NCI-H2107 treated with DMSO at 0.1 percent for 48 hours (cell line): ENCODE measurements around the gene GSTA5.
"Not testable (repeated sequence)": the region's sequence is repeated elsewhere in the genome, so short reads cannot be mapped to it uniquely, and the experiment has no call there.

Experiments
- DNase-seq: peaks from one replicate; lab custom pipeline; 2025; ENCODE audit not compliant: unreplicated experiment; lab: John Stamatoyannopoulos, UW

GSTA5 gene

DNA sequence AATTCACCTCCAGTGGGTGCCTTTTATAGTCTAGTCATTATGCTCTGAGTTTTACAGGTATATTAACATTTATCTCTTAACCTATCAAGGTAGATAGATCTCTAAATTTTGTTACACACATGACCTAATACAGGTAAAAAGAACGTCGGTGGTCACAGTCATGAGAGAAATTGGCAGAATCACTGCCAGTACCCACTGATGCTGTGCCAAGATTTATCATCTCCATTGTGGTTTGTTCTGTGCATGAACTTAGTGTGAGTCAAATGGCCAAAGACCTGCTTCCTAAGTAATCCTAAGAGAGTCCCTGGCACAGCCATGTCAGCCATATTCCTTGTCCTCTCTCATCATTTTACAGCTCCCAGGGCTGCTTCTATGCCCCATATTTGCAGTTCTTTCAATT is 46.2 kb downstream of the GSTA5 start:
- DNase-seq, result not testable (repeated sequence)

DNA sequence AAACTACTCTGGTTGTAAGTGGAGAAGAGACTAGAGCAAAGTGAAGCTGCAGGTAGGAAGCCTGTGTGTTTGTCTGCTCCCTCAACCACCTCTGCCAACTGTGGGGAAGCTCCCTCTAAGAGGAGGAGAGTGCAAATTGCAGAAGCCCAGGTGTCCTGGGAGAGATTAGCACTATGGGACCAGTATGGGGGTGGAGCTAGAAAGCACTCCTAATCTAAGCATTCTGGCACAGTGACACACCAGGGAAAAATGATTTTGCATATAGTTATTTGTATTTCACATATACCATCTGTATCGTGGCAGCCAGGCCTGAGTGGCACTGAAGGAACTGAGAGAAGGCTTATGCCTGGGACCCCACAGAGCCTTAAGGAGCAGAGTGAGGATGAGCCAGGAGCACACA is 49.8 kb downstream of the GSTA5 start:
- DNase-seq, result no peak

DNA sequence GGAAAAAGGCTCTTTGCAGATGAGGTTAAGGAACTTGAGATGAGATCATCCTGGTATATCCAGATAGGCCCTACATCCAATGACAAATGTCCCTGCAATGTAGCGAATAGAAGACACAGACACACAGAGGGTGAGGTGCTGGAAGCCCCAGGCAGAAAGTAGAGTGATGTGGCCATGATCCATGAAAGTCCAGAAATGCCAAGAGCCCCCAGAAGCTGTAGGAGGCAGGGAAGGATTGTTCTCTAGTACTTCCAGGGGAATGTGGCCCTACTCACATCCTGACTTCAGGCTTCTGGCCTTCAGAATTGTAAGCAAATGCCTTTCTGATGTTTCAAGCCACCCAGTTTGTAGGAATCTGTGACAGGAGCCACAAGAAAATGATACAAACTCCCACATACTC is 51.0 kb downstream of the GSTA5 start:
- DNase-seq, result not testable (repeated sequence)

DNA sequence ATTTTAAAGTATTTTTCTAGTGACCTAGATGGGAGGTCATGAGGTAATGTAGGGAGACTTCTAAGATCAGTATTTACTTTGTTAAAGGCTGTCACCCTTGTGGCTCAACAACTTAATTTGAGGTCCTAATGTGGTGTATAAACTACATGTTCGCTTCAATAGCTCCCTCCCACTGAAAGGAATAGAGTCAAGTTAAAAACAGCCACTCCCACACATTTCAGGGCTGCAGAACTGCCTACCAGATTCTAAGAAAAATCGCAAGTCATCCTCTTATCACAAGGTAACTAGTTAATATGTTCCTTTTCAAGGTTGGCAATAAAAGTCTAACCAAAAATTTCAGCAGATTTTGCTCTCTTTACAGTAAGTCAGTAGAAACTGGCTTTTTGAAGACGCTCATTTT is 52.1 kb downstream of the GSTA5 start:
- no peak for DNase-seq

DNA sequence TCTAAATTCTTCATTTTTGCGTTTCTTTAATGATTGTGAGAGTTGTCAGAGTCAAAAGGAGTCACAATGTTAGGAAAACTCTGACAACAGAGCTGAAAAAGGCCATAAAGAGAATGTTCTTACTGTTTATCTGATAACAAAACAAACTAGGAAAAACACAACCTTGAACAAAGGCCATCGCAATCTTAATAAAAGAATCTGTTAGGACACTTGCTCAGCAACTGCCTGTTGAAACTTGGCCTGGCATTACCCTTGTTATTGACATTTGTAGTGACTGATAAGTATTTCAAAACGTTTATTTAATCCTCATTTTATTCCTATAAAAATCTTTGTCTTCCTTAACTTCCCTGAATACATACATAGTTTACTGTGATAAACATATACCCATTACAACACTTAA is 52.7 kb downstream of the GSTA5 start:
- DNase-seq, result no peak

DNA sequence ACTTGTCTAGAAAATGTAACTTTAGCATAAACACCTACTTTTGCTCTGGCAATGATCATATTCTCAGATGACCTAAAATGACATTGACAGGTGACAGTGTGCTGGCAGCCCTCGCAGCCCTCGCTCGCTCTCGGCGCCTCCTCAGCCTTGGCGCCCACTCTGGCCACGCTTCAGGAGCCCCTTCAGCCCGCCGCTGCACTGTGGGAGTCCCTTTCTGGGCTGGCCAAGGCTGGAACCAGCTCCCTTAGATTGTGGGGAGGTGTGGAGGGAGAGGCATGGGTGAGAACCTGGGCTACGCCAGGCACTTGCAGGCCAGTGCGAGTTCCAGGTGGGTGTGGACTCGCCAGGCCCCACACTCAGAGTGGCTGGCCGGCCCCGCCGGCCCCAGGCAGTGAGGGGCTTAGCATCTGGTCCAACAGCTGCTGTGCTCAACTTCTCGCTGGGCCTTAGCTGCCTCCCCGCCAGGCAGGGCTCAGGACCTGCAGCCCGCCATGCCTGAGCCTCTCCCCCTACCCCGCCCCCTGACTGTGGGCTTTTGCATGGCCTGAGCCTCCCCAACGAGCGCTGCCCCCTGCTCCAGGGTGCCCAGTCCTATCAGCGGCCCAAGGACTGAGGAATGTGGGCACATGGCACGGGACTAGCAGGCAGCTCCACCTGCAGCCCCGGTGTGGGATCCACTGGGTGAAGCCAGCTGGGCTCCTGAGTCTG is 54.2 kb downstream of the GSTA5 start:
- no peak for DNase-seq

DNA sequence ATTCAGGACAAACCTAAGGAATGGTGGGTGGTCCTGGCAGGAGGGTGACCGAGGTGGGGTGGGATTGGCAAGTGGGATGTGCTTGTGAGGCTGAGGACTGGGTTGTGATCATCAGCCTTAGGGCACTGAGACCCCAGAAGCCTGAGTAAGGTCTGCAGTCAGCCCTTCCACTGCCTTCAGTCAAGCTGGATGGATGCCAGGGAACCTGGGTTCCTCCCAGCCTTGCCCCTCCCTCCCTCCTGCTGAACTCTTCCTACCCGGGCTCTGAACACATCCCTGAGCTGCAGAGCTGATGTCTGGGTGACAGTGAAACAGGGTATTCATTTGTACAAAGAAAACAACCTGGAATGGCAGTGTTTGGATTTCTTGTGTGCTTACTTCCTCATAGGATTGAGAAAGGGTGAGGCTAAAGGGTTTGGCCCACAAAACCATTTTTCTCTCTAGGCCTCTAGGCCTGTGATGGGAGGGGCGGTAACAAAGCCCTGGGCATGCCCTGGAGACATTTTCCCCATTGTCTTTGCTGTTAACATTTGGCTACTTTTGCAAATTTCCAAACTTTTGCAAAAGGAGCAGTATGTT is 57.8 kb downstream of the GSTA5 start:
- DNase-seq, result not testable (repeated sequence)

DNA sequence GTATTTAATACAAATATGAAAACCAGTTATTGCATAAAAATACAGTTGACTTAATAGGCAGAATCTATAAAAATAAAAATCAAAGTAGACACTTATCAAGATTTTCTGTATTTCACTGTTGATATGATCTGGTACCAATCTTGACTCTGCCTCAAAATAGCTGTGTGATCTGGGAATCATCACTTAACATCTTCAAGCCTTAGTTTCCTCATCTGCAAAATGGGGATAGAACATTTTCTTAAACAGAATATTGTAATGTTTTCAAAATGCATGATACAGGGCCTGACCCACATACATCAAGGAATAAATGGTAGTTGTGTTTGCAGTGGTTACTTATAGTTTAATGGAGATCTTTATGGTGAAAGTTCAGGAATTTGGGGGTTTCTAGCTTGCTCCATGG is 58.4 kb downstream of the GSTA5 start:
- DNase-seq, result not testable (repeated sequence)
